ENCODE measurements around the gene OPN4.
A peak's percentile ranks its signal among the peaks of the same experiment; 100 is the strongest.

Gene OPN4

DNA sequence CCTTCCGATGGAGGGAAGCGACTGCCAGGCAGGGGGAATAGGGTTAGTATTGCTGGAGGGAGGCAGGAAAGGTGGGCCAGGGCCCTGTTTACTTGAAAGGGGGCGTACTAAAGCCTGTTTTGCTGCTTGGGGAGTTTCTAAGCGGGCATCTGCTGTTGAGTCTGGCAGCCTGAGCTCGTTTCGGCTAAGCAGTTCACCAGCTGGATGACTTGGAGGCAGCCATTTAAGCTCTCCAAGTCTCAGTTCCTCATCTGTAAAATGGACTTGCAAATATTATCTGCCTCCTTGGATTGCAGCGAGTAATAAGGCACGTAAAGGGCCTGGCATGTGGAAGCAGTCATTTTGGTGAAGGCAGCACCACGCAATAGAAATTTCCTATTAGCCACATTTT, 58.0 kb downstream of the OPN4 start:
- Histone ChIP-seq H3K36me3 (ENCODE audit: control insufficient read depth, insufficient read depth, low read length) (no peaks in the 10 kb centered on the region), H3K9me3 (ENCODE audit: control insufficient read depth, insufficient read depth, low read depth, low read length) (no peaks in the 10 kb centered on the region), H3K27me3 (ENCODE audit: control insufficient read depth, insufficient read depth, low read length) (no peaks in the 10 kb centered on the region), H3K4me1 (ENCODE audit: control insufficient read depth, insufficient read depth, low read length) (peaks cover 48% of the 10 kb centered on the region), H3K4me3 (ENCODE audit: low read depth, low read length) (peak overlapping the region; percentile 71), H3K9ac (ENCODE audit: low read length) (peak overlapping the region; percentile 64), H3K27ac (ENCODE audit: low read depth, low read length) (peak overlapping the region; percentile 64; the same call in 1 of the 2 replicates)

DNA sequence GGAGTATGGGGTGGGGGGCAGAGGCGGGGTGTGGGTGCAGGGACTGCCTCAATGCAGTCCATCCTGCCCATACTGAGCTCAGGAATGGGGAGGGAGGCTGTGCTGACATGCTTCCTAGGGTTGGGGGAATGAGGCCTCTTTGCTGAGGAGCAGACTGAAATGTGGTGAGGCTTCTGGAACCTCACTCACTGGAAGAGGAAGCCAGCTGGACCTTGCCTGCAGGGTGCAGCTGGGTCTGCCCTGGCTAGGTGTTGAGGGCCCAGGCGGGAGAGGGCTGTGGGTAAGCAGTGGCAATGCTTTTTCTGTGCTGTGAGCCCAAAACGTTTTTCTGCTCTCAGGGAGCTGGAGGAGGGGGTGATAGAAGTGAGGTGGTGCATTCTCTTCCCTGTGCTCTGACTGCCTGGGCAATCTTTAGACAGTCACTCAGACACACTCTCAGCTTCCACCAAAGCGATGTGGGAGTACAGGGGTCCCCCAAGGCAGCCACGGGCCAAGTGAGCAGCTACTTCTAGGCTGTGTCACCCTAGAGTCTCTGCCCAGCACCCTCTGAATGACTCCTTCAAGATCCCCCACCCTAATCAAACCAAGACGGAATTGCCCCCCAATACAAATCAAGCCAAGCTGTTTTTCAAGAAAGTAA, 60.9 kb downstream of the OPN4 start:
- no peak overlapping the region for H3K4me3 ChIP-seq (ENCODE audit: low read depth, low read length)
- no peak overlapping the region for H3K27ac ChIP-seq (ENCODE audit: low read depth, low read length)
- H3K9ac ChIP-seq (ENCODE audit: low read length), result no peak overlapping the region
- H3K9me3 ChIP-seq (ENCODE audit: control insufficient read depth, insufficient read depth, low read depth, low read length), result no peaks in the 10 kb centered on the region
- no peaks in the 10 kb centered on the region for H3K36me3 ChIP-seq (ENCODE audit: control insufficient read depth, insufficient read depth, low read length)
- H3K4me1 ChIP-seq (ENCODE audit: control insufficient read depth, insufficient read depth, low read length), result peaks cover 35% of the 10 kb centered on the region
- no peaks in the 10 kb centered on the region for H3K27me3 ChIP-seq (ENCODE audit: control insufficient read depth, insufficient read depth, low read length)

DNA sequence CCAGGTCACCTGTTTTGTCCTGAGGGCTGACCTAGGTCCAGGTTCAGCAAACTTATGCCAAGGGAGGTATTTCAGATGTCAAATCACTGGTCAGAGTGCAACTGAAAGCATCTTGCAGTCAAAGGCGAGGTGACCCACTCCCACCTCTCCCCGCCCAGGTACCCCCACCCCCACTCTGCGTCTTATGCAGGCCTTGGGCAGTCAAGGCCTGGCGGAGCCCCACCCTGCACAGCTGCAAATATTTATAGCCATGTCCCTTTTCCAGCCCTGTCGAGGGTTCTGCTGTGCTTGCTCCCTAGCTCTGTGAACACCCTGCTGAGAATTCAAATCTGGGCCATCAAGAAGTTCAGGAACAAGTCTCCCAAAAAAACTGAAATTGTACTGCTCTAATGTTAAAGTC, 61.5 kb downstream of the OPN4 start:
- H3K27me3 ChIP-seq (ENCODE audit: control insufficient read depth, insufficient read depth, low read length), result no peaks in the 10 kb centered on the region
- H3K9ac ChIP-seq (ENCODE audit: low read length), result no peak overlapping the region
- H3K36me3 ChIP-seq (ENCODE audit: control insufficient read depth, insufficient read depth, low read length), result no peaks in the 10 kb centered on the region
- no peak overlapping the region for H3K4me3 ChIP-seq (ENCODE audit: low read depth, low read length)
- no peaks in the 10 kb centered on the region for H3K9me3 ChIP-seq (ENCODE audit: control insufficient read depth, insufficient read depth, low read depth, low read length)
- peaks cover 30% of the 10 kb centered on the region for H3K4me1 ChIP-seq (ENCODE audit: control insufficient read depth, insufficient read depth, low read length)
- H3K27ac ChIP-seq (ENCODE audit: low read depth, low read length), result no peak overlapping the region

All from HUES6 (cell line).